Loucy (cell line): ENCODE results near the gene POLR1D.

Experiments used
- H2AFZ ChIP-seq: fragments of 200-600 bp; sonication (generic); 2 replicates; pipeline ENCODE4 v1.6.0; 2016; ENCODE audit warnings: antibody characterized with exemption, mild to moderate bottlenecking, low read length, moderate library complexity
- H3F3A ChIP-seq: fragments of 200-600 bp; 2 replicates; pipeline ENCODE4 v1.6.0; 2016; ENCODE audit warnings: antibody characterized with exemption, low read depth, mild to moderate bottlenecking
- H3K27me3 ChIP-seq: fragments of 200-600 bp; sonication (generic); 2 replicates; pipeline ENCODE4 v1.6.1; 2014; ENCODE audit warnings: low read length, mild to moderate bottlenecking; ENCODE audit not compliant: insufficient read depth, poor library complexity, severe bottlenecking
- H3K36me3 ChIP-seq: fragments of 200-600 bp; sonication (generic); 2 replicates; pipeline ENCODE4 v1.6.1; 2016; ENCODE audit warnings: low read length; ENCODE audit not compliant: insufficient read depth
- H3K4me1 ChIP-seq: fragments of 200-600 bp; sonication (generic); 2 replicates; pipeline ENCODE4 v1.5.1; 2014; ENCODE audit warnings: low read length, mild to moderate bottlenecking; ENCODE audit not compliant: insufficient read depth, poor library complexity, severe bottlenecking
- H3K4me2 ChIP-seq: fragments of 200-600 bp; sonication (generic); 2 replicates; pipeline ENCODE4 v1.6.0; 2014; ENCODE audit warnings: antibody characterized with exemption, low read length, low read depth, mild to moderate bottlenecking; ENCODE audit not compliant: poor library complexity, severe bottlenecking
- H3K4me3 ChIP-seq: fragments of 200-600 bp; sonication (generic); 2 replicates; pipeline ENCODE4 v1.5.1; 2014; ENCODE audit warnings: low read length, mild to moderate bottlenecking, mixed read lengths; ENCODE audit not compliant: poor library complexity, severe bottlenecking
- H3K79me2 ChIP-seq: fragments of 200-600 bp; sonication (generic); 2 replicates; pipeline ENCODE4 v1.6.1; 2014; ENCODE audit warnings: low read length; ENCODE audit not compliant: insufficient read depth
- H3K9ac ChIP-seq: fragments of 200-600 bp; sonication (generic); 2 replicates; pipeline ENCODE4 v1.6.0; 2014; ENCODE audit warnings: mild to moderate bottlenecking, low read depth, low read length, moderate library complexity; ENCODE audit not compliant: poor library complexity, severe bottlenecking
- H3K9me2 ChIP-seq: fragments of 200-600 bp; sonication (generic); replicated peaks from 2 replicates; pipeline ENCODE4 v1.6.1; 2016; ENCODE audit warnings: low read depth, low read length, mixed read lengths
- H3K9me3 ChIP-seq: fragments of 200-600 bp; sonication (generic); 2 replicates; pipeline ENCODE4 v1.6.1; 2014; ENCODE audit warnings: mild to moderate bottlenecking, antibody characterized with exemption, low read length, low read depth; ENCODE audit not compliant: insufficient read depth
- H4K20me1 ChIP-seq: fragments of 200-600 bp; sonication (generic); 2 replicates; pipeline ENCODE4 v1.6.0; 2014; ENCODE audit warnings: antibody characterized with exemption, low read length, mild to moderate bottlenecking; ENCODE audit not compliant: insufficient read depth, poor library complexity, severe bottlenecking
- CTCF ChIP-seq: fragments of 200-600 bp; sonication (generic); conservative IDR thresholded peaks from 2 replicates; pipeline ENCODE4 v1.5.1; 2014; ENCODE audit warnings: mild to moderate bottlenecking, antibody characterized with exemption, low read length
- EZH2phosphoT487 ChIP-seq: fragments of 200-600 bp; IDR thresholded peaks from 2 replicates; pipeline ENCODE4 v1.6.1; 2018; ENCODE audit warnings: antibody characterized with exemption, mild to moderate bottlenecking, moderate library complexity, borderline replicate concordance

Gene POLR1D

GRCh38 chr13:27639186-27639585 lies 17.5 kb downstream of the POLR1D start:
- Histone ChIP-seq H3K36me3 (no peaks in the 10 kb centered on the region), H4K20me1 (peaks cover 19% of the 10 kb centered on the region), H3K4me2 (no peak overlapping the region), H3K9ac (no peak overlapping the region), H3K27me3 (no peaks in the 10 kb centered on the region), H2AFZ (no peak overlapping the region), H3F3A (no peaks in the 10 kb centered on the region), H3K9me3 (no peaks in the 10 kb centered on the region), H3K9me2 (no peaks in the 10 kb centered on the region), H3K79me2 (peaks cover 61% of the 10 kb centered on the region), H3K4me3 (no peak overlapping the region), H3K4me1 (peaks cover 47% of the 10 kb centered on the region)
- TF ChIP-seq EZH2phosphoT487 (no peak), CTCF (no peak)

GRCh38 chr13:27641711-27642502 lies 20.2 kb downstream of the POLR1D start:
- Histone ChIP-seq H3K9ac (no peak overlapping the region), H3K79me2 (peaks cover 71% of the 10 kb centered on the region), H3F3A (no peaks in the 10 kb centered on the region), H3K36me3 (no peaks in the 10 kb centered on the region), H3K27me3 (no peaks in the 10 kb centered on the region), H3K9me2 (no peaks in the 10 kb centered on the region), H3K4me1 (peaks cover 42% of the 10 kb centered on the region), H3K4me2 (no peak overlapping the region), H3K4me3 (no peak overlapping the region), H3K9me3 (no peaks in the 10 kb centered on the region), H2AFZ (no peak overlapping the region), H4K20me1 (peaks cover 11% of the 10 kb centered on the region)
- TF ChIP-seq EZH2phosphoT487 (no peak), CTCF (no peak)

- TF ChIP-seq EZH2phosphoT487 (no peak), CTCF (no peak)
- Histone ChIP-seq H3K27me3 (no peaks in the 10 kb centered on the region), H2AFZ (no peak overlapping the region), H3K36me3 (peaks cover 5% of the 10 kb centered on the region; the same call in 1 of the 2 replicates), H4K20me1 (peaks cover 11% of the 10 kb centered on the region), H3K9me3 (peaks cover 4% of the 10 kb centered on the region; the same call in 1 of the 2 replicates), H3K4me1 (peaks cover 31% of the 10 kb centered on the region), H3K4me2 (no peak overlapping the region), H3K4me3 (no peak overlapping the region), H3F3A (no peaks in the 10 kb centered on the region), H3K79me2 (peaks cover 63% of the 10 kb centered on the region), H3K9ac (no peak overlapping the region), H3K9me2 (no peaks in the 10 kb centered on the region)
Measured at GRCh38 chr13:27643334-27644132, 21.8 kb downstream of the POLR1D start.
